IMR-90 (cell line): ENCODE results near the gene ATRNL1. TPM values are rescaled to one million over a fixed set of nuclear protein-coding genes. Genes with fewer than 3 reads are reported as not detected.

Experiments used
- ATAC-seq: fragments of 200-7000 bp; cut with Tn5 transposase; 2 replicates; pipeline ENCODE4 v1.9.1; 2020; ENCODE audit warnings: low read depth, mild to moderate bottlenecking, moderate library complexity
- BruUV-seq: library from RNA; stranded (reverse); fragments of 400-500 nt; replicated peaks from 2 replicates; lab custom pipeline; 2021; lab: Mats Ljungman, UMichigan
- CTCF ChIA-PET: fragments of 300-600 bp; formaldehyde crosslinking; extraction: SDS; loops from one replicate; lab custom pipeline; 2021; ENCODE audit warnings: antibody characterized with exemption; lab: Yijun Ruan, JAX
- POLR2A ChIA-PET: fragments of 300-600 bp; sonication (Branson Sonifier 250); formaldehyde crosslinking; loops from one replicate; lab custom pipeline; 2022; ENCODE audit warnings: antibody characterized with exemption; ENCODE audit not compliant: unreplicated experiment; lab: Charles Lee
- DNase-seq: peaks from one replicate; pipeline ENCODE4 v3.0.0; 2013
- H2AFZ ChIP-seq: replicated peaks from 2 replicates; pipeline ENCODE3; 2013; ENCODE audit warnings: low read length, mild to moderate bottlenecking; ENCODE audit not compliant: poor library complexity
- H2AK5ac ChIP-seq: 2 replicates; pipeline ENCODE4 v1.6.1; 2013; ENCODE audit warnings: low read depth, low read length, inconsistent platforms
- H2AK9ac ChIP-seq: replicated peaks from 2 replicates; pipeline ENCODE3; 2013; ENCODE audit warnings: mild to moderate bottlenecking, low read depth, low read length, moderate library complexity; ENCODE audit not compliant: poor library complexity
- H2BK120ac ChIP-seq: 2 replicates; pipeline ENCODE4 v1.6.1; 2013; ENCODE audit warnings: low read depth, low read length, inconsistent platforms
- H2BK15ac ChIP-seq: 3 replicates; pipeline ENCODE4 v1.6.1; 2013; ENCODE audit warnings: low read depth, low read length, inconsistent platforms
- H2BK20ac ChIP-seq: 2 replicates; pipeline ENCODE4 v1.6.1; 2013; ENCODE audit warnings: low read depth, mild to moderate bottlenecking, inconsistent platforms, low read length, moderate library complexity
- H2BK5ac ChIP-seq: 2 replicates; pipeline ENCODE4 v1.6.1; 2013; ENCODE audit warnings: mild to moderate bottlenecking, low read depth, low read length, inconsistent platforms; ENCODE audit not compliant: poor library complexity, severe bottlenecking
- H3K14ac ChIP-seq: replicated peaks from 2 replicates; pipeline ENCODE4 v1.6.1; 2013; ENCODE audit warnings: low read depth, low read length, inconsistent platforms
- H3K18ac ChIP-seq: 2 replicates; pipeline ENCODE4 v1.6.1; 2013; ENCODE audit warnings: low read depth, low read length, control low read depth
- H3K23ac ChIP-seq: 2 replicates; pipeline ENCODE4 v1.6.1; 2013; ENCODE audit warnings: low read depth, low read length, inconsistent platforms
- H3K27ac ChIP-seq: 2 replicates; pipeline ENCODE4 v1.5.1; 2013; ENCODE audit warnings: mild to moderate bottlenecking, control low read depth, low read length; ENCODE audit not compliant: insufficient read depth
- H3K27me3 ChIP-seq: 2 replicates; pipeline ENCODE4 v1.6.1; 2013; ENCODE audit warnings: low read length; ENCODE audit not compliant: control insufficient read depth, insufficient read depth
- H3K36me3 ChIP-seq: 2 replicates; pipeline ENCODE4 v1.6.1; 2013; ENCODE audit warnings: low read length, mixed read lengths; ENCODE audit not compliant: control insufficient read depth, insufficient read depth
- H3K4ac ChIP-seq: 2 replicates; pipeline ENCODE4 v1.6.1; 2013; ENCODE audit warnings: low read depth, low read length, inconsistent platforms
- H3K4me1 ChIP-seq: 2 replicates; pipeline ENCODE4 v1.6.1; 2013; ENCODE audit warnings: low read length, mixed read lengths; ENCODE audit not compliant: control insufficient read depth, insufficient read depth
- H3K4me2 ChIP-seq: 2 replicates; pipeline ENCODE4 v1.6.1; 2013; ENCODE audit warnings: low read depth, mild to moderate bottlenecking, control low read depth, low read length, moderate library complexity
- H3K4me3 ChIP-seq: 2 replicates; pipeline ENCODE4 v1.5.1; 2013; ENCODE audit warnings: low read depth, mild to moderate bottlenecking, control low read depth, low read length, moderate library complexity; ENCODE audit not compliant: insufficient read depth
- H3K56ac ChIP-seq: 2 replicates; pipeline ENCODE4 v1.6.1; 2013; ENCODE audit warnings: low read length, inconsistent platforms; ENCODE audit not compliant: insufficient read depth; ENCODE audit errors: extremely low read depth
- H3K79me1 ChIP-seq, 2 experiments: 2 replicates each; pipeline ENCODE4 v1.6.1; 2013; ENCODE audit warnings: low read length in 2 of 2, inconsistent platforms in 1 of 2, low read depth in 1 of 2
- H3K9ac ChIP-seq: 2 replicates; pipeline ENCODE4 v1.6.1; 2013; ENCODE audit warnings: low read depth, low read length, control low read depth
- H3K9me1 ChIP-seq: 2 replicates; pipeline ENCODE4 v1.6.1; 2013; ENCODE audit warnings: low read length, inconsistent platforms; ENCODE audit not compliant: insufficient read depth
- H3K9me3 ChIP-seq: 2 replicates; pipeline ENCODE4 v1.6.1; 2013; ENCODE audit warnings: low read length; ENCODE audit not compliant: control insufficient read depth, insufficient read depth
- H4K20me1 ChIP-seq: 2 replicates; pipeline ENCODE4 v1.6.1; 2013; ENCODE audit warnings: low read length, inconsistent platforms; ENCODE audit not compliant: insufficient read depth
- H4K5ac ChIP-seq: 2 replicates; pipeline ENCODE4 v1.6.1; 2013; ENCODE audit warnings: mild to moderate bottlenecking, low read depth, low read length, control low read depth
- H4K8ac ChIP-seq, 2 experiments: 2 replicates each; pipeline ENCODE4 v1.6.1; 2013; ENCODE audit warnings: low read depth in 2 of 2, low read length in 2 of 2, control low read depth in 1 of 2, inconsistent platforms in 1 of 2
- H4K91ac ChIP-seq: 2 replicates; pipeline ENCODE4 v1.6.1; 2013; ENCODE audit warnings: low read depth, low read length, inconsistent platforms; ENCODE audit not compliant: insufficient read depth
- MXI1 ChIP-seq: IDR thresholded peaks from 2 replicates; pipeline ENCODE4 v1.6.1; 2012; ENCODE audit warnings: low read depth, mild to moderate bottlenecking, low read length, moderate library complexity, borderline replicate concordance
- SMC3 ChIP-seq: fragments of 150-350 bp; IDR thresholded peaks from 2 replicates; pipeline ENCODE4 v1.6.1; 2016; ENCODE audit warnings: low read depth, mild to moderate bottlenecking, antibody characterized with exemption, low read length, moderate library complexity
- WGBS, 2 experiments: methylation state at CpG; one replicate each; pipeline versions ENCODE4 v1.1.5 to v1.1.7; 2013; ENCODE audit warnings: missing lambda C conversion rate in 2 of 2; ENCODE audit not compliant: insufficient read length in 1 of 2; ENCODE audit errors: extremely low coverage in 2 of 2; 5-methylcytosine and 5-hydroxymethylcytosine counted together
- dilution Hi-C: fragments of 300-500 bp; cut with HindIII; formaldehyde crosslinking; loops from one replicate; pipeline ENCODE4 v1.14.3; 2018; ENCODE audit warnings: low sequenced_read_pairs; ENCODE audit not compliant: unreplicated experiment
- in situ Hi-C: fragments of 300-500 bp; cut with MboI; formaldehyde crosslinking; loops from 3 replicates; pipeline ENCODE4 v1.14.3; 2019; ENCODE audit warnings: low sequenced_read_pairs, inconsistent platforms, mixed read lengths
- intact Hi-C: fragments of 100-400 bp; cut with micrococcal nuclease; formaldehyde crosslinking; loops from 2 replicates; pipeline ENCODE4 v1.10.0; 2022
- polyA plus RNA-seq, 3 experiments: library from polyadenylated mRNA; depleted of rRNA; stranded (reverse); fragments of >200 nt; gene quantifications; 2 replicates each; pipeline ENCODE4 v1.2.3, GENCODE V29; 2012; ENCODE audit warnings: low replicate concordance in 1 of 3
- total RNA-seq: library from RNA; depleted of rRNA; stranded (reverse); fragments of >200 nt; gene quantifications from 2 replicates; pipeline ENCODE4 v1.2.3, GENCODE V29; 2012
- TF ChIP-seq, protein P1 (sequence below): fragments of 150-350 bp; IDR thresholded peaks from 2 replicates; pipeline ENCODE4 v1.6.1; 2017; ENCODE audit warnings: mild to moderate bottlenecking, antibody characterized with exemption, low read length, low read depth
- TF ChIP-seq, protein P2 (sequence below): conservative IDR thresholded peaks from 2 replicates; pipeline ENCODE4 v1.5.1; 2012; ENCODE audit warnings: mild to moderate bottlenecking, low read depth, low read length, improper control_type of control experiment

Gene ATRNL1
- total and polyA plus RNA-seq, 2 of the 4 experiments (the other 2 are of a cell fraction) = 0.18 to 0.19 TPM

DNA sequence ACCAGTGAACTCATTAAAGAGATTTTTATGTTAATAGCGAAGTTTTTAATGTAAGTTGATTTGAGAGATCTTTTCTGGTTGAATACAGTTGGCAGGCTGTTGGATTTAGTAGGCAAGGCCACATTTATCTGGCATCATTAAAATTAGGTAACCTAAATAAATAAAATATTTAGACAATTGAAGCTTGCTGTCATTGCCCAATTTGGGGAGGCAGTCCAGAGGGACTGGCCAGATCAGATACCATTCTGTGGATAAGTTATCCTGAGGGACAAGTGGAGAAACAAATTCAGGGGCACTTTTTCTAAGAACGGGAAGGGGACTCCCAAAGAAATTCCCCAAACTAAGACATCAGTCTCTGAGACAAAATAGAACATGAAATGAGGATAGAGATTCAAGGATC lies 782.0 kb downstream of the ATRNL1 start:
- DNase-seq = no peak
- Histone ChIP-seq H3K4ac (no peak overlapping the region), H2BK20ac (no peak overlapping the region), H2BK5ac (no peak overlapping the region), H2AK9ac (no peak overlapping the region), H3K56ac (no peak overlapping the region), H3K23ac (no peak overlapping the region), H4K20me1 (no peaks in the 10 kb centered on the region), H3K27ac (no peak overlapping the region), H4K8ac (no peak overlapping the region), H2BK15ac (no peak overlapping the region), H4K5ac (no peak overlapping the region), H4K91ac (no peak overlapping the region), H2BK120ac (no peak overlapping the region), H3K4me3 (no peak overlapping the region), H3K9ac (no peak overlapping the region), H3K18ac (no peak overlapping the region), H2AFZ (no peak overlapping the region), H3K27me3 (peaks cover 6% of the 10 kb centered on the region; the same call in 1 of the 2 replicates), H3K36me3 (no peaks in the 10 kb centered on the region), H3K4me2 (no peak overlapping the region), H3K9me3 (no peaks in the 10 kb centered on the region), H3K14ac (no peak overlapping the region), H3K79me1 (no peaks in the 10 kb centered on the region), H2AK5ac (no peak overlapping the region), H3K4me1 (no peaks in the 10 kb centered on the region), H3K9me1 (no peaks in the 10 kb centered on the region)
- ChIA-PET CTCF (no interaction called here), POLR2A (no interaction called here)
- ATAC-seq = no peak
- no peak for TF ChIP-seq SMC3
- no peak for TF ChIP-seq MXI1
- TF ChIP-seq, protein P1, sequence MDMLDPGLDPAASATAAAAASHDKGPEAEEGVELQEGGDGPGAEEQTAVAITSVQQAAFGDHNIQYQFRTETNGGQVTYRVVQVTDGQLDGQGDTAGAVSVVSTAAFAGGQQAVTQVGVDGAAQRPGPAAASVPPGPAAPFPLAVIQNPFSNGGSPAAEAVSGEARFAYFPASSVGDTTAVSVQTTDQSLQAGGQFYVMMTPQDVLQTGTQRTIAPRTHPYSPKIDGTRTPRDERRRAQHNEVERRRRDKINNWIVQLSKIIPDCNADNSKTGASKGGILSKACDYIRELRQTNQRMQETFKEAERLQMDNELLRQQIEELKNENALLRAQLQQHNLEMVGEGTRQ = no peak
- TF ChIP-seq, protein P2, sequence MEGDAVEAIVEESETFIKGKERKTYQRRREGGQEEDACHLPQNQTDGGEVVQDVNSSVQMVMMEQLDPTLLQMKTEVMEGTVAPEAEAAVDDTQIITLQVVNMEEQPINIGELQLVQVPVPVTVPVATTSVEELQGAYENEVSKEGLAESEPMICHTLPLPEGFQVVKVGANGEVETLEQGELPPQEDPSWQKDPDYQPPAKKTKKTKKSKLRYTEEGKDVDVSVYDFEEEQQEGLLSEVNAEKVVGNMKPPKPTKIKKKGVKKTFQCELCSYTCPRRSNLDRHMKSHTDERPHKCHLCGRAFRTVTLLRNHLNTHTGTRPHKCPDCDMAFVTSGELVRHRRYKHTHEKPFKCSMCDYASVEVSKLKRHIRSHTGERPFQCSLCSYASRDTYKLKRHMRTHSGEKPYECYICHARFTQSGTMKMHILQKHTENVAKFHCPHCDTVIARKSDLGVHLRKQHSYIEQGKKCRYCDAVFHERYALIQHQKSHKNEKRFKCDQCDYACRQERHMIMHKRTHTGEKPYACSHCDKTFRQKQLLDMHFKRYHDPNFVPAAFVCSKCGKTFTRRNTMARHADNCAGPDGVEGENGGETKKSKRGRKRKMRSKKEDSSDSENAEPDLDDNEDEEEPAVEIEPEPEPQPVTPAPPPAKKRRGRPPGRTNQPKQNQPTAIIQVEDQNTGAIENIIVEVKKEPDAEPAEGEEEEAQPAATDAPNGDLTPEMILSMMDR = no peak
- intact Hi-C loops (no loop called here), dilution Hi-C loops (no loop called here), in situ Hi-C loops (no loop called here)
- WGBS, 2 experiments = no CpG with 5 or more reads among the region's 2 CpGs
- BruUV-seq = no TSS peak
